IPS-20b (cell line): ENCODE measurements around the gene TDG.

Experiments
- H3K27ac ChIP-seq: one replicate; pipeline ENCODE4 v1.5.1; 2013; ENCODE audit warnings: low read length
- H3K27me3 ChIP-seq: 2 replicates; pipeline ENCODE4 v1.6.1; 2013; ENCODE audit warnings: mild to moderate bottlenecking, low read length, inconsistent platforms; ENCODE audit not compliant: insufficient read depth
- H3K36me3 ChIP-seq: 2 replicates; pipeline ENCODE4 v1.6.1; 2013; ENCODE audit warnings: low read depth, mild to moderate bottlenecking, inconsistent platforms, low read length, moderate library complexity; ENCODE audit not compliant: insufficient read depth
- H3K4me1 ChIP-seq: 2 replicates; pipeline ENCODE4 v1.6.1; 2013; ENCODE audit warnings: mild to moderate bottlenecking, control low read depth, inconsistent platforms, low read length, moderate library complexity; ENCODE audit not compliant: insufficient read depth
- H3K4me3 ChIP-seq: 2 replicates; pipeline ENCODE4 v1.5.1; 2013; ENCODE audit warnings: mild to moderate bottlenecking, low read length, inconsistent platforms
- H3K9ac ChIP-seq: 2 replicates; pipeline ENCODE4 v1.6.1; 2013; ENCODE audit warnings: low read depth, mild to moderate bottlenecking, inconsistent platforms, low read length, moderate library complexity
- H3K9me3 ChIP-seq: 2 replicates; pipeline ENCODE4 v1.6.1; 2013; ENCODE audit warnings: mild to moderate bottlenecking, low read depth, low read length, inconsistent platforms; ENCODE audit not compliant: insufficient read depth

Gene TDG

GRCh38 chr12:103965590-103966504 lies at the start of gene TDG:
Gene TDG (plus strand): TSS chr12:103965872. CDS start chr12:103966038, 166 bp downstream.
- no peaks in the 10 kb centered on the region for H3K27me3 ChIP-seq
- peaks cover 23% of the 10 kb centered on the region; the same call in 1 of the 2 replicates for H3K36me3 ChIP-seq
- peak within 1 kb of the TSS; percentile 93 for H3K4me3 ChIP-seq
- peak within 1 kb of the TSS; percentile 100 for H3K9ac ChIP-seq
- no peaks in the 10 kb centered on the region for H3K9me3 ChIP-seq
- peak within 1 kb of the TSS; percentile 89 for H3K27ac ChIP-seq
- peaks cover 4% of the 10 kb centered on the region; the same call in 1 of the 2 replicates for H3K4me1 ChIP-seq

GRCh38 chr12:103917873-103918272 lies 47.8 kb upstream of the TDG start:
- Histone ChIP-seq H3K4me1 (no peaks in the 10 kb centered on the region), H3K27me3 (no peaks in the 10 kb centered on the region), H3K27ac (no peak overlapping the region), H3K36me3 (no peaks in the 10 kb centered on the region), H3K9ac (no peak overlapping the region), H3K9me3 (peaks cover 3% of the 10 kb centered on the region), H3K4me3 (no peak overlapping the region)

- no peaks in the 10 kb centered on the region for H3K9me3 ChIP-seq
- H3K36me3 ChIP-seq = no peaks in the 10 kb centered on the region
- H3K27me3 ChIP-seq = no peaks in the 10 kb centered on the region
- no peak overlapping the region for H3K4me3 ChIP-seq
- H3K27ac ChIP-seq = no peak overlapping the region
- peaks cover 5% of the 10 kb centered on the region; the same call in 1 of the 2 replicates for H3K4me1 ChIP-seq
- no peak overlapping the region for H3K9ac ChIP-seq
Measured at GRCh38 chr12:103924761-103925641, 40.7 kb upstream of the TDG start.

- no peaks in the 10 kb centered on the region for H3K27me3 ChIP-seq
- H3K4me3 ChIP-seq = peak overlapping the region; percentile 88
- H3K4me1 ChIP-seq = peaks cover 15% of the 10 kb centered on the region; the same call in 1 of the 2 replicates
- no peaks in the 10 kb centered on the region for H3K9me3 ChIP-seq
- peaks cover 29% of the 10 kb centered on the region for H3K36me3 ChIP-seq
- peak overlapping the region; percentile 92 for H3K9ac ChIP-seq
- peak overlapping the region; percentile 53 for H3K27ac ChIP-seq
Measured at GRCh38 chr12:103928682-103929045, 37.0 kb upstream of the TDG start.

- H3K4me3 ChIP-seq = peak overlapping the region; percentile 88
- H3K36me3 ChIP-seq = peaks cover 35% of the 10 kb centered on the region
- no peaks in the 10 kb centered on the region for H3K27me3 ChIP-seq
- H3K27ac ChIP-seq = peak overlapping the region; percentile 53
- H3K9me3 ChIP-seq = no peaks in the 10 kb centered on the region
- H3K4me1 ChIP-seq = peaks cover 15% of the 10 kb centered on the region; the same call in 1 of the 2 replicates
- peak overlapping the region; percentile 92 for H3K9ac ChIP-seq
Measured at GRCh38 chr12:103929046-103929783, 36.5 kb upstream of the TDG start.

- Histone ChIP-seq H3K27ac (no peak overlapping the region), H3K36me3 (peaks cover 40% of the 10 kb centered on the region), H3K9me3 (no peaks in the 10 kb centered on the region), H3K9ac (peak overlapping the region; percentile 92; the same call in 1 of the 2 replicates), H3K4me1 (peaks cover 15% of the 10 kb centered on the region; the same call in 1 of the 2 replicates), H3K4me3 (peak overlapping the region; percentile 88), H3K27me3 (no peaks in the 10 kb centered on the region)
Measured at GRCh38 chr12:103929784-103930033, 36.0 kb upstream of the TDG start.

- H3K9me3 ChIP-seq = no peaks in the 10 kb centered on the region
- H3K4me3 ChIP-seq = peak within 1 kb of the TSS; percentile 100
- peak within 1 kb of the TSS; percentile 82 for H3K27ac ChIP-seq
- peak within 1 kb of the TSS; percentile 99 for H3K9ac ChIP-seq
- no peaks in the 10 kb centered on the region for H3K27me3 ChIP-seq
- H3K36me3 ChIP-seq = peaks cover 45% of the 10 kb centered on the region
- peaks cover 15% of the 10 kb centered on the region; the same call in 1 of the 2 replicates for H3K4me1 ChIP-seq
Measured at GRCh38 chr12:103930034-103930786, 35.5 kb upstream of the TDG start, which contains the start of gene HSP90B1. Gene HSP90B1 (plus strand): TSS chr12:103930410. CDS start chr12:103930516, 106 bp downstream.

GRCh38 chr12:103930787-103931735 lies 34.6 kb upstream of the TDG start:
- Histone ChIP-seq H3K27me3 (no peaks in the 10 kb centered on the region), H3K9ac (peak overlapping the region; percentile 99), H3K9me3 (no peaks in the 10 kb centered on the region), H3K4me3 (peak overlapping the region; percentile 100), H3K36me3 (peaks cover 53% of the 10 kb centered on the region), H3K27ac (peak overlapping the region; percentile 82), H3K4me1 (peaks cover 15% of the 10 kb centered on the region; the same call in 1 of the 2 replicates)

GRCh38 chr12:103933237-103933636 lies 32.4 kb upstream of the TDG start:
- Histone ChIP-seq H3K4me3 (no peak overlapping the region), H3K4me1 (peaks cover 15% of the 10 kb centered on the region; the same call in 1 of the 2 replicates), H3K36me3 (peaks cover 75% of the 10 kb centered on the region), H3K27me3 (no peaks in the 10 kb centered on the region), H3K9me3 (no peaks in the 10 kb centered on the region), H3K27ac (no peak overlapping the region), H3K9ac (no peak overlapping the region)

GRCh38 chr12:103936679-103937078 lies 29.0 kb upstream of the TDG start:
- H3K4me3 ChIP-seq = no peak overlapping the region
- no peaks in the 10 kb centered on the region for H3K27me3 ChIP-seq
- no peaks in the 10 kb centered on the region for H3K9me3 ChIP-seq
- no peak overlapping the region for H3K9ac ChIP-seq
- peaks cover 10% of the 10 kb centered on the region; the same call in 1 of the 2 replicates for H3K4me1 ChIP-seq
- peaks cover 100% of the 10 kb centered on the region for H3K36me3 ChIP-seq
- H3K27ac ChIP-seq = no peak overlapping the region
